GM19452 (cell line): ENCODE data around the gene PFKFB4.

Experiments used
- ATAC-seq: cut with Tn5 transposase; IDR thresholded peaks from one replicate; pipeline ENCODE4 v1.9.1; 2021; ENCODE audit not compliant: unreplicated experiment

PFKFB4 gene

DNA sequence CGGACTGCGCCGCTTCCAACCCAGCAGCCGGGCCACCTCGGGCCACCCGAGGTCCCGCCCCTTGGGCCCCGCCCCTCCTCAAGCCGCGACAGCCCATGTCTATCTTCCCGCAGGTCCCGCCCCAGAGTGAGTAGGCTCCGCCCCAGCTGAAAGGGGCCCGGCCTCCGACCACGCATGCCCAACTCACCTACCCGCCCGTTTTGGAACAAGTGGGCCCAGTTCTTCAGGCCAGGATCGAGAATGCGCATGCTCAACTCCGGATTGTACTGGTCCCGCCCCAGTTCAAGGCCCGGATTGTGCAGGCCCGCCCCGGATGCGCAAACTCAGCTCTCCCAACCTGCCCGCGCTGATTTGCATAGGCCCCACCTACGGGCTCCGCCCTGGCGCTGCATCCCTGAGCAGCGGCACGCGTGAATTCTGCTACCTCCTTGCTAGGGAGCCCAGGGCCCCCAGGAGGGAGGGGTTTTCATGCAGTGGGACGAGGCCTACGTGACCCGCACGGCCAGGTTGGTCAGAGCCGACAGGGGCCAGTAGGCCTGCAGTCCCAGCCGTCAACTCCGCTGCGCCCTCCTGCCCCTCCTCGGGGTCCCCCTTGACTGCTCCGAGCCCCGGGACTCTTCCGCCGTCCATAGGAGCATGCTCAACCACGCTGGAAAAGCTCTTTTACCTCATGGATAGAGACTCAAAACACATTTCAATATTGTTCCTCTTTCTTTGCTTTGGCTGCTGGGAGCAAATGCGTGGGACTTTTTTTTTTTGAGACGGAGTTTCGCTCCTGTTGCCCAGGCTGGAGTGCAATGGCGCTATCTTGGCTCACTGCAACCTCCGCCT is at the start of gene PFKFB4:
Gene PFKFB4 (minus strand): TSS at position 8 of the 831 bp plus-strand sequence. CDS start 26 bp downstream, outside the sequence.
- peak; percentile 79 for ATAC-seq

DNA sequence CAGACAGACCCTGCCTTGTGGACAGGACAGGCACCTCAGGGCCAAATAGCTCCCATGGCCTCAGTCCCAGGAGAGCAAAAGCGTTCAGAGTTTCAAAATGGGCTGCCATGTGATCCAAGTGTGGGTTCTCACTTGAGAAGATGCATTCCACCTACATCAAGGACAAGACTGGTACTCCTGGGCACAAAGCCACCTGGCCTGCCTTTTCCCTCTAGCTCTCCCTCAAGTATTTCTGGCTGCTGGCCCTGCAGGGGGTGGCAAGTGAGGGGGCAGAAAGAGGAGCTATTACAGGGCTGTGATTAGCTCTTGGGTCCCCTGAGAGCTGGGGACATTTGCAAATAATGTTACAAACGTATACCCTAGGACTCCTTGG is 45.0 kb upstream of the PFKFB4 start:
- no peak for ATAC-seq

DNA sequence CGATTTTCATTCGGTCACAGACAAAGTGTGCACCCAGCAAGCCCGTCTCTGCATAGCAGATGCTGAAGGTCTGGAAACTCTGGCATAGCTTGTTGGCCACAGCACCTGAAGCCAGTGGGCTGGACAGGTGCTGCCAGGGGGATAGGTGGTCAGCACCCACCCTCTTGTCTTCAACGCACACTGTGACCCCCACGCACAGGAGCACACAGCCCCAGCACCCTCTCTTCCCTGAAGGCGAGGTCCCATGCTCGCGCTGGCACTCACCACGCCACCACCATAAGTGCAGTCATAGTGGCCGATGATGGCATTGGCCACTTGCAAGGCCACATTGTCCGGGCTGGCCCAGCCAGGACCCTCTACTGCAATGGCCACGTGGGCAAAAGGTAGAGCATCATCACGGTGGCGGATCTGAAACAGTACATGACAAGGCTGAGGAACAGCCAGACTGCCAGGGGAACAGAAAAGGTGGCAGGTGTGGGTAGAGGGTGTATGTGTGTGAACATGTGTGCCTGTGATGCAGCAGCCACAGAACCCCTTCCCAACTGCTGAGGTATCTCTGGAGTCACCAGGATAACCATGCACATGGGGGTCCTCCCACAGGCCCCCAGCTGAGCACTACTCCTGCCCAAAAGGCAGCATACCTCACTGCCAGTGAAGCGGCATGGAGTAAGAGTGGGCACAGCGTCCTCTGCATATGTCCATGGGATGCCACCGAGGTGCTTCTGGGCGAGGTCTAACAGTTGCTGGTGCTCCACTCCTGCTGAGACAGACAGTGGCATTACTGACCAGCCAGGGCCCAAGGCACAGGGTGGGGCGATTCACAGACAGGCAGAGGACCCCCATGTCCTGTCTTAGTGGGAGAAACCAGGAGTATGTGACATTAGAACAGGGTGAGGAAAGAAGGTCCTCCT is 44.4 kb upstream of the PFKFB4 start:
- no peak for ATAC-seq

DNA sequence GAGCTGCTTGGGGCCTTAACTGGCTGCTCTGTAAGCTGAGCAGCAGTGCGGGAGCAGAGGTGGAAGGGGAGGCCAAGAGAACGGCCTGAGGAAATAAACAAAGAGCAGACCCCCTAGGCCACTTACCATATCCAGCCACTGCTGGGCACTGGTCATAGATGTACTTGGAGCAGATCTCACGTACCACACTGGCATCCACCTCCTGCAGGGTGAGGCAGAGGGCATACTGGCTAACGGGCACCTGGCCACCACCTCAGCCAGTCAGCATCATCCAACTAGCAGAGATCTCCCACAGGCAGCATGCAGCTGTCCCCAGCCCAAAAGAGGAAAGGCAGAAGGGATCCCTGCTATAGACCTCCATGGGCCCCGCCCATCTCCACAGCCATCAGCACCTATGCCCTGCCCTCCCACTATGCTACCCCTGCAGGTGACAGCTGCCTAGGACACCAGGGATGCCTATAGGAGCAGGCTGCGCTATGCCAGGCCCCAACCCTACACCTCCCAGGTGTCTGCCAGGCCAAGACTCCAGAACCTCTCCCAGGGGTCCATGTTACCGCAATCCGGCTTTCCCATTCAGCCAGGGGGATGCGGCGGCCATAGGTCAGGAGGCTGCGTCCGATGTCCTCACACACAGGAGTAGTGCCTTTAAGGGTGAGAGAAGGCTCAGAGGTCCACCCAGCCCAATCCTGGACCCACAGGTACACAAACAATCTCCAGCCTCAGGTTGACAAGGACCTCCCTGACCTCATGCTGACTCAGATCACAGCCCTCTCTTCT is 43.1 kb upstream of the PFKFB4 start:
- ATAC-seq = no peak

GRCh38 chr3:48599077-48599501 is 42.5 kb upstream of the PFKFB4 start:
- no peak for ATAC-seq

DNA sequence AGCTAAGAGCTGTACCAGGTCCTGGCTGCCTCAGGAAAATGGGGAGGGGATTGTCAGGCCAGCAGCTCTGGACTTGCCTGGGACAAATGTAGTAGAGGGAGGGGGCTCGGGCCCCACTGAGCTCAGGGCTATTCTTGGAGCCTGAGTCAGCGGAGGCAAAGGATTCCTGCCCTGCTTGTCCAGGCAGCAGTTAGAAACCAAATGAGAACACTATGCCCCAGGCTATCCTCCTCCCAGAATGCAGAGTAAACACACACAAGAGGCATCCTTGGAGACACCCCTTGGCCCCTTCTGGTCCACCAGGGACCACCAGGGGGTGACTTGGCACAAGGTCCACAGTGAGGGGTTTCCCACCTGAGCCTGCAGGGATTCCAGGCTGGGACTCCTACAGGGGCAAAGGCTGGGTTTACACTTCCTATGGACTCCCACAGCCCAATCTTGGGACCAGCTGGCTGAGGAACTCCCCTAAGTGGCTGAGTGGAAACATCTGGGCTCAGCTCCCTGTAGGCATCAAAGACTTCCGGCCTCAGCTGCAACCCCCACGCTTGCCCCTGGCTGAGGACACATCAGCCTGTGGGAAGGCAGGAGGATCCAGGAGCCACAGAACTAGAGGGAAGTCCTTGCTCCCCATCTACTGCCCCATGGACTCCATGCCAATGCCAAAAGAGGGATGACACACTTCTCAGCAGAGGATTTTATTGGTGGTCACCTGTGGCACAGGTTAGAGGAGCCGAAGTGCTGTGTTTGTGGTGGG is 41.9 kb upstream of the PFKFB4 start:
- no peak for ATAC-seq

GRCh38 chr3:48597408-48597800 is 40.8 kb upstream of the PFKFB4 start:
- ATAC-seq = no peak

- no peak for ATAC-seq
These were observed 40.2 kb upstream of the PFKFB4 start for GRCh38 chr3:48596676-48597407.

- ATAC-seq = no peak
These were observed 39.6 kb upstream of the PFKFB4 start for GRCh38 chr3:48596157-48596556.

- ATAC-seq = no peak
These were observed 39.0 kb upstream of the PFKFB4 start for GRCh38 chr3:48595526-48596121.

DNA sequence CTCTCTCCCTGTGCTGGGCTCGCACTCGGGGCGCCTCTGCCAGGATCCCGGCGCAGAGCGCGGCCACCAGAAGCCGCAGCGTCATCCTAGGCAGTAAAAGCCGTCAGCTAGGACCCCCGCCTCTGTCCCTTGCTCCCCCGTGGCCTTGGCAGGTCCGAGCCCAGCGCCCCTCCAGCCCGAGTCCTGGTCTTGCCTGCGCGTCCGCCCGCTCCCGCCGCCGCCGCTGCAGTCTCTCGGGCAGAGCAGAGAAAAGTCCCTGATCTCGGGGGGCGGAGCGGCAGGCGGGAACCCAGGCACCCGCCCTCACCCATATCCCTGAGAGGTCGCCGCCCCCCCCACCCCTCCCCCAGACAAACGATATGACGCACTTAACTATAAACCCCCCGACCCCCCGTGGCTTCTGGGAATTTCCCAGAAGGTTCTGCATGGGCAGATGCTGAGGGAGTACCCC is 38.5 kb upstream of the PFKFB4 start, which contains the start of gene COL7A1:
Gene COL7A1 (minus strand): TSS at position 255 of the 451 bp plus-strand sequence. CDS start 170 bp downstream, at position 85.
- no peak for ATAC-seq

DNA sequence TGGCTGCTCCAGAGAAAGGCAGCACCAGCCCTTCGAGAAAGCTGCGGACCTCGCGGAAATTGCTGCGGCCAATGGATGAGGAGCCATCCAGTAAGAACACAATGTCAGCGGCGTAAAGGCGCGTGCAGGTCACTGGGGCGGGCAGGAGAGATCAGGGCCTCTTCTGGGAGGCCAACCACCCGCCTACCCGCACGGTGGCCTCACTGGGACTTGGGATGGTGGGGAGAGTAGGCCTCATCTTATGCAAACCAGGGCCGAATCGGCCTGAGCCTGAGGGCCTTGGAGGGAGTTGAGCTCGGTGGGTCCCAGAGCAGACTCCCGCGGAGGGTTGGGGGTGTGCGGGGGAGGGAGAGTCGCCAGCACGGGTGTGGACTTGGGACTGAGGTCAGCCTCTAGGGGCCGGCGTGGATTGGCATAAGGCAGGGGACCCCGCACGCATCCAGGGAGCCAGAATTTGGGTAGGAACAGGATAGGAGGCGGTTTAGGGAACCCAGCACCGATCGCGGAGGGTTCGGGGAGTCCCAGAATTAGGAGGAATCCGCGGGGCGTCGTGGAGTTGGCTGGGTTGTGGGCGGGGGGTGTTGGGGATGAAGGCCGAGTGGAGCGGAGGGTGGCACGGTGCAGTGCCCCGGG is 37.9 kb upstream of the PFKFB4 start:
- no peak for ATAC-seq

DNA sequence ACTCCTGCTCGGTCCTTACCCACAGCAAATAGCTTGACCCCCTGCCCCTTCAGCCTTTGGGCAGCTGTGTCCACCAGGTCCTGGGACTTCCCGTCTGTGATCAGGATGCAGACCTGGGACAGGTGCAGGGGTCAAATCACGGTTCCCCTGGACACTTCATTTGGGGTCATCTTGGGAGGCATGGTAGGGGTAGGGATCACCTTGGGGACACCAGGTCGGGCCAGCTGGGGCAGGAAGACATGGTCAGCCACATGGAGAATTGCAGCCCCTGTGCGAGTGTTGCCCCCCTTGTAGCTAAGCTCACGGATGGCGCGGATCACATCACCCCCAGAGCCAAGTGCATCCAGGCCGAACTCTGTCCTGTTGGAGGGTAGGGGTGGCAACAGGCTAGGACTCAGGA is 36.7 kb upstream of the PFKFB4 start:
- ATAC-seq = no peak

DNA sequence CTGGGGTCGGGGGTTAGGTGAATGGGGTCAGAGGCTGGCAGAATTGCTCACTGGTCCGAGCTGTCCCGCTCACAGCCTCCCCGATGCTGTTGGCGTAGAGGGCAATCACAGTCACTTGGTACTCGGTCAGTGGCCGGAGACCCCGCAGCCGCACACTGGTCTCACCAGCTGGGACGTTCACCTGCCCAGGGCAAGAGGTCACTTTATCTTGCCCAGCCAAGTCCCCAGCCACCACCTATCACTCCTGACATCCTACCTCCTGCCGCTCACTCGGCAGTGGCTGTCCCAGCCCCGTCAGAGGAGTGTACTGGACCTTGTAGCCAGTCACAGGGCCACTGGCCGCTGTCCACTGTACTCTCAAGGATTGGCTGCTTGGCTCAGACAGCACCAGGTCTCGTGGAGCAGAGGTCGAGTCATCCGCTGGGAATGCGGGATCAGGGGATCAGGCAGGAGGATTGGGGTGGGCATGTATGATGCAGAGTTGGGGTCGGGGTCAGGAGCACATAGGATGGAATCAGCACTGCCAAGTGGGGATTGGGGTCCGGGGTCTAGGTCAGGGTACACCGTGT is 36.0 kb upstream of the PFKFB4 start:
- ATAC-seq = no peak

DNA sequence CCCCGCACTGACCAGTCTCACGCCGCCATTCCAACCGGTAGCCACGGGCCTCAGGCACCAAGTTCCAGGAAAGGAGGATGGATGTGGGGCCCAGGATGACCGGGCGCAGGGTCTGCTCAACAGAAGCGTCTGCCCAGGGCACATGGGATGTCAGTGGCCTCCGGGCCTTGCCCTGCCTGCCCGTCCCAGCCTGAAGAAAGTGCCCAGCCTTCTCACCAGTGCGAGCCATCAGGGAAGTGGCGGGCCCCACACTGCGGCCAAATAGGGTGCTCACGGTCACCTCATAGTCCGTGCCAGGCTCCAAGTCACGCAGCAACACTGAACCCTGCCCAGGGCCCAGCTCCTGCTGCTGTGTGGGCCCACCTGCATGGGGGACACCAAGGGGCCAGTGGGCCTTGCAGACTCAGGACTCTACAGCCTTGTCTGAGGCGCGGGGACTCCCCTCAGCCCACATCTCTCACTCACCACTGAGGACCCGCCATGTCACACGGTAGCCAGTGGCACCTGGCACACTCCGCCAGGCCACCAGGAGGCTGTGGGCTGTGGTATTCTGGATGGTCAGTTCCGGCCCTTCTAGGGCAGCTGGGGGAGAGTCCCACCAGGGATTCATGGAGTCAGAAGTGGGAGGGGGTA is 35.4 kb upstream of the PFKFB4 start:
- ATAC-seq = no peak

- ATAC-seq = no peak
These were observed 34.8 kb upstream of the PFKFB4 start for GRCh38 chr3:48591436-48591835.

- no peak for ATAC-seq
These were observed 31.6 kb upstream of the PFKFB4 start for GRCh38 chr3:48588230-48588629.

DNA sequence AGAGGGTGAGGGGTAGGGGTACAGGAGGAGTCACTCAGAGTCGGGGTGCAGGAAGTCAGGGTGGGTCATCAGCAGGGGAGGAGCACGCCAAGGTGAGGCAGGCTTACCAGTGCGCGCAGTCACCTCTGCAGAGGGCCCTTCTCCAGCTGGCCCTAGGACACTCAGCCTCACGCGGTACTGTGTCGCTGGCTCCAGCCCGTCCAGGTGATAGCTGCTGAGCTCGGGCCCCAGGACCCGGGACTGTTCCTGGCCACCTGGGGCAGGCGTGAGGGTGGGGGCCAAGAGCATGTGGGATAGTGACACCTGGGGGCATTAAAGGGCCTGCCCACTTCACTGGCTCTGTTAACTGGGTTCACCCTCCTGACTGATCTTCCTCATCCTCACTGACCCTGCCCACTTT is 31.1 kb upstream of the PFKFB4 start:
- ATAC-seq = no peak
